ENCODE results near the gene ARF5.

- TF ChIP-seq CTCF (conservative IDR thresholded peaks at IDR 0.05; ENCODE audit: low read depth, low read length) (no peak), EZH2 (IDR thresholded peaks at IDR 0.05; ENCODE audit: borderline replicate concordance, low read depth, low read length, poor library complexity, severe bottlenecking) (no peak)
These were observed 20.2 kb downstream of the ARF5 start for GRCh38 chr7:127608446-127608845.

Data from A673 (cell line).